ENCODE data around the gene REXO1.

- TF ChIP-seq CTCF (IDR thresholded peaks at IDR 0.05) (no peak), EZH2 (IDR thresholded peaks at IDR 0.05; ENCODE audit: borderline replicate concordance, insufficient read depth, low read depth, low read length, poor library complexity, severe bottlenecking) (no peak)
These were observed 33.9 kb downstream of the REXO1 start for GRCh38 chr19:1814391-1814790.
